GM19351 (cell line): ENCODE data around the gene IQGAP2.

Experiments
- ATAC-seq: cut with Tn5 transposase; IDR thresholded peaks from one replicate; pipeline ENCODE4 v1.9.1; 2021; ENCODE audit warnings: mild to moderate bottlenecking, moderate library complexity; ENCODE audit not compliant: unreplicated experiment

IQGAP2 gene

GRCh38 chr5:76384705-76385104, 18.4 kb upstream of the IQGAP2 start:
- ATAC-seq, result no peak

DNA sequence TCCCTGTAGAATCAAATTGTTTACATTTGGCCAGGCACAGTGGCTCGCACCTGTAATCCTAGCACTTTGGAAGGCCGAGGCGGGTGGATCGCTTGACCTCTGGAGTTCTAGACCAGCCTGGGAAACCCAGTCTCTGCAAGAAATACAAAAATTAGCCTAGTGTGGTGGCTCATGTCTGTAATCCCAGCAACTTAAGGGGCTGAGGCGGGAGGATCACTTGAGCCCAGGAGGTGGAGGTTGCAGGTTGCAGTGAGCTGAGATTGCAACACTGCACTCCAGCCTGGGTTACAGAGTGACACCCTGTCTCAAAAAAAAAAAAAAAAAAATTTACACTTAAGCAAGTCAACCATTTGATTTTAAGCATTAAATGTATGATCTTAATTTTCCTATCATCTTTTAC, 17.5 kb upstream of the IQGAP2 start:
- no peak for ATAC-seq

- no peak for ATAC-seq
Observed at GRCh38 chr5:76386360-76386759, 16.7 kb upstream of the IQGAP2 start.

DNA sequence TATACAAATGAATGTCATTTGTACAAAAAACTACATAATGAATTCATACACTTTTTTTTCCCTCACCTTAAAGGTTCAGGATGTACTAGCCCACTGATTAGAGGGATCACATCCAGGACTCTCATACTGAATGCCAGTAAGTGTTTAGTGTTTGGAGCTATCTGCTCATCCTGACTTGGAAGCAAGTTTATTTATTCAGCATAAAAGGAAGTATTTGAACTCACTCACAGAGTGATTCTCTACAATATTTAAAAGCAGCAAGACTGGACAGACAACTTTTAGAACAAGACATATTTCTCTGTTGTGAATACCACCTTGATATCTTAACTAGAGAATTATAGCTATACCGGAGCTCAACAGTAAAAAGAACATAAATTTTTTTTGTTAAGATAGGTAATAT, 14.8 kb upstream of the IQGAP2 start:
- no peak for ATAC-seq

DNA sequence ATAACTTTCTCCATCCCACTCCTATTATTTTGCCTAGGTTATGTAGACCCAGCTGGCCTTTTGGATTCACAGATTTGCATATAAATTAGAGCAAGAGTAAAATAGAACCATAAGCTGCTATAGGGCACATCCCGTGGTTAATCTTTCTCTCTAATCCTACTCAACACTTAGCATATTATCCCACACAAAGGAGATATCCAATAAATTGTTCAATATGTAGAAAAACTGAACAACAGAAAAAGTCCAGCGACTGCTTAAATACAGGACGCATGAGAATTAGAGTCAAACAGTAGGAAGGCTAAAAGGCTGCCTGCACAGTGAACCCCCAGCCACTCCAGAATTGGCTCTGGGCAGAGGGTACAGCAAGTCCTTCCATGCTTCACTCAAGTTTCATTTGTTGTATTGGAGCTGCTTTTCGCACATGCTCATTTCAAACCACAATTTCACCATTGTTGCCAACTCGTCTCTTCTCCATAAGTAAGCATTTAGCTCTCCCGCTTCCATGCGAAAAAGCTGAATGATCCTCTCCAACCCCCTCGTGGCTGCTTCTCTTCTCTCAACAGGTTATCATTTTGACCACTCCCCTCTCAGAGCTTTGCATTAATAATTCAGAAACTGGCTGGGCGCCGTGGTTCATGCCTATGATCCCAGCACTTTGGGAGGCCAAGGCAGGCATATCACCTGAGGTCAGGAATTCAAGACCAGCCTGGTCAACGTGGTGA, 14.1 kb upstream of the IQGAP2 start:
- ATAC-seq, result no peak

- no peak for ATAC-seq
Observed at GRCh38 chr5:76389513-76390154, 13.5 kb upstream of the IQGAP2 start.

DNA sequence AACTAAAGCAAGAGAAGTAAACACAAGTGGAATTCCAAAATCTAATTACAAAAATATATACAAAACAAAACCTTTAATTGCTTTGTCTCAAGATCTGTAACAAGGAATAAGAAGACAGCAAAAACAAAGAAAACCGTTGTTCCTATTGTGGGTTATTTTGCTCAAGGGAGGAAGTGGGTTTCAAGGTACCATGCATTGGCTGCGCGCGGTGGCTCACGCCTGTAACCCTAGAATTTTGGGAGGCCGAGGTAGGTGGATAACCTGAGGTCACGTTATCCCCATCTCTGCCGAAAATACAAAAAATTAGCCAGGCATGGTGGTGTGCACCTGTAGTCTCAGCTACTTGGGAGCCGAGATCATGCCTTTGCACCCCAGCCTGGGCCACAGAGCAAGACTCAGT, 12.1 kb upstream of the IQGAP2 start:
- no peak for ATAC-seq

- no peak for ATAC-seq
Observed at GRCh38 chr5:76393035-76393680, 9.9 kb upstream of the IQGAP2 start.

GRCh38 chr5:76397200-76397599, 5.9 kb upstream of the IQGAP2 start:
- ATAC-seq, result no peak

GRCh38 chr5:76399268-76399667, 3.8 kb upstream of the IQGAP2 start:
- no peak for ATAC-seq

GRCh38 chr5:76400466-76400865, 2.6 kb upstream of the IQGAP2 start:
- ATAC-seq, result no peak

GRCh38 chr5:76401801-76402250, 1.3 kb upstream of the IQGAP2 start:
- ATAC-seq, result peak; percentile 33

DNA sequence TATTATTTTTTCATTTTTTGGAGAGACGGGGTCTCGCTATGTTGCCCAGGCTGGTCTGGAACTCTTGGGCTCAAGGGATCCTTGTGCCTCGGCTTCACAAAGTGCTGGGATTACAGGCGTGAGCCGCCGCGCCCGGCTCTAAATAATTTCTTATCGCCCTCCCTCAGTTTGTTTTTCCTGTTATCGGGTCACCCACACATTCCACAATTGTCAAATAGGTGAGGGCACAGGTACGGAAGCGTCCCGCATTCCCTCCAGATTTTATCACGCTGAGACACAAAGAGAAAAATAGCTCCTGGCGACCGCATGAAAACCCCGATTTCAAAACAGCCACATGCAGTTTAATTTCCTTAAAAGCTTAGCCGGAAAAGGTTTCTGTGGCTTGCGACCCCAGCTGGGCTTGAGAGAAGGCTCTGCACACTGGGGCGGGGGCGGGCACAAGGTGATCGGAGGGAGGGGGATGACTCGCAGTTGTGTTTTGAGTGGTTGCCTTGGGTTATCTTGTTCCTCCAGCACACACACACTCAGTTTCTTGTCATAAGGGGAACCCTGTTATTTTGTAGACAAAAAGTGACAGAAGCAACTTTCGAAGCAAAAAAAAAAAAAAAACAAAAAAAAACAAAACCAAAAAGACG, 717 bp upstream of the IQGAP2 start:
- ATAC-seq, result peak; percentile 44

- ATAC-seq, result peak; percentile 24
Observed at GRCh38 chr5:76403766-76404222, 709 bp downstream of the IQGAP2 start.

DNA sequence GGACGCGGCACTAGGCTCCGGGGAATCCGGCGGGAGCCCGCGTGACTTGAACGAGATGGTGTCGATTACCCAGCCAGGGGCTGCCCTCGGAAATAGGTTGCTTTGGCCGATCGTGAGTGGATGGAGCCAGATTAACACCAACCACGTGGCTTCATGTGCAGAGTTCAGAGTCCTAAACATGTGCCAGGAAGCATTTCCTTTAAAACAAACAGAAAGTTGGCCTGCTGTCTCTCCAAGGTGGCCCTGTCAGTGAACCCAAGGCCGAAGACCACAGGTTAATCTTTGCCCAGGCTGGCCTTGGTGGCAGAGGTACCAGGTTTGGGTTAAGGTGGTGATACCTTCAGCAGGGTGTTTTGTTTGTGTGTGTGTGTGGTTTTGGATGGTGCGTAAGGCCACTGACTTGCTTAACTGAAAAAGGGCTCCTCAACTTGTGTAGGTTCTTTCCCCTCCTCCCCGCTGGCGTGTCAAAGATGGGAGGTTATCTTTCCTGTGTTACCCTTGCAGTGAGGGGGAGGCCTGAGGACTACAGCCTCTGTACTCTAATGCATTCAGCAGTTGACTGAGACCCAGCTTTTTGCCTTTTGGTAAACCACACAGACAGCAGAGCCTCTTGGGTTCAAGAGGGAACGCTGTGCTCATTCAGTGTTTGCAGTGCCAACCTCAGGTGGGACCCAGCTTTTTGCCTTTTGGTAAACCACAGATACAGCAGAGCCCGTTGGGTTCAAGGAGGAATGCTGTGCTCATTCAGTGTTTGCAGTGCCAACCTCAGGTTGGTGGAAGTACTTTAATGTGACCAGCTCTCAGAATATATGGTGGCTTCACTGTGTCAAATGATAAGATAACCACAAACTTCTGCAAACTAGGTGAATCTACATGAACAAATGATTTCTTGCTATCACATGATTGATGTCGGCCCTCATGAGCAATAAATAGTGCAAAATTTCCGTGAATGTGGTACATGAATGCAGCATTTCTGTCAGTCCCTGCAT, 1.4 kb downstream of the IQGAP2 start:
- peak; percentile 19 for ATAC-seq

DNA sequence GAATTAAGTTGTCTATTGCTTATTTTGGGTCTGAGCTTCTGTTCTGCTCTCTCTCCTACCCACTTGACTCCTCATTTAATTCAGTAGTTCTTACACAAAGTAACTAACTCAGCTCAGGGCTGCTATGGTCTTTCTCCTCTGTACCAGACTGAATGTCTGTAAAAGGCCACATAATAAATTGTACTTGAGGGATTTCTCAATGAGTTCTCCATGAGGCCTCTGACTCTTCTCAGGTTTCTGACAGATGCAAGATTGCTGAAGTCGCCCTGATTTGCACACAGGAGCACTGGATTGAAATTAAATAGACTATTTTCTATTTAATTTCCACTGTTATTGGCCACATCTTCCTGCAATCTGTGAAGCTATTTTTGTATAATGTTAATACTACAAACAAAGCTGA, 2.9 kb downstream of the IQGAP2 start:
- ATAC-seq, result no peak

- no peak for ATAC-seq
Observed at GRCh38 chr5:76406673-76407072, 3.6 kb downstream of the IQGAP2 start.

DNA sequence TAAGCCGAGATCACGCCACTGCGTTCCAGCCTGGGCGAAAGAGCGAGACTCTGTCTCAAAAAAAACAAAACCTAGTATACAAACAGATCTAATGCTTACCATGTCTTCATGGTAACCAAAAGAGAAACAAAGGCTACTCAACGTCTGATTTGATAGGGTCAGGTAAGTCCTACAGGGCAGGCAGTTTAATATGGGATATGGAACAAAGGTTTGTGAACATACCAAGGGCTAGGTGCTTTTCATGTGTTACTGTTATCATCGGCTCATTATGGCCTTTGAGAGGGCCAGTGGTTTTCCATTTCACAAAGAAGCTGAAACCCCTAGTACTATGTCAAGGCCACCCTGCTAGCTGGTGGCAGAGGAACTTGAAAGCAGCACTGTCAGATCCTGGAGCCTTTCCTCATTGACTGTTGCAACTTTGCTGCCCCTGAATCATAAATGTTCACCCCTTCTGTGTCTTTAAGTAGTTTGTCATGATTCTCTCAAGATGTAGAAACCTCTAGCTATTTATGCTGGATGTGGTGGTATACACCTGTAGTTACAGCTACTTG, 5.1 kb downstream of the IQGAP2 start:
- ATAC-seq, result no peak

GRCh38 chr5:76412511-76412910, 9.4 kb downstream of the IQGAP2 start:
- ATAC-seq, result no peak

GRCh38 chr5:76413746-76414145, 10.7 kb downstream of the IQGAP2 start:
- ATAC-seq, result no peak
